C4-2B (cell line): ENCODE measurements around the gene CIB4.

ENCODE experiments used
- H3K27ac ChIP-seq: fragments of 450-650 bp; 2 replicates; pipeline ENCODE4 v1.5.1; 2017
- CTCF ChIP-seq: fragments of 450-650 bp; conservative IDR thresholded peaks from 2 replicates; pipeline ENCODE4 v1.5.1; 2017; ENCODE audit warnings: mild to moderate bottlenecking
- ZFX ChIP-seq: fragments of 450-650 bp; IDR thresholded peaks from 2 replicates; pipeline ENCODE4 v1.6.1; 2017

Gene CIB4

GRCh38 chr2:26640781-26641564 is at the start of gene CIB4:
Gene CIB4, minus strand, starts transcription at chr2:26641366. Its CDS starts 52 bp downstream, at chr2:26641314.
- H3K27ac ChIP-seq = no peak within 1 kb of the TSS
- TF ChIP-seq ZFX (no peak), CTCF (no peak)

GRCh38 chr2:26687801-26688200 is 46.6 kb upstream of the CIB4 start:
- TF ChIP-seq CTCF = no peak
- TF ChIP-seq ZFX = no peak
- H3K27ac ChIP-seq = no peak overlapping the region

- no peak overlapping the region for H3K27ac ChIP-seq
- TF ChIP-seq CTCF (no peak), ZFX (no peak)
These were observed 46.2 kb upstream of the CIB4 start for GRCh38 chr2:26687328-26687727.

GRCh38 chr2:26685989-26686839 is 45.0 kb upstream of the CIB4 start:
- TF ChIP-seq CTCF (no peak), ZFX (no peak)
- H3K27ac ChIP-seq = no peak overlapping the region

- H3K27ac ChIP-seq = no peak overlapping the region
- no peak for TF ChIP-seq ZFX
- no peak for TF ChIP-seq CTCF
These were observed 44.2 kb upstream of the CIB4 start for GRCh38 chr2:26685341-26685740.

GRCh38 chr2:26683583-26683982 is 42.4 kb upstream of the CIB4 start:
- no peak overlapping the region for H3K27ac ChIP-seq

More at GRCh38 chr2:26683583-26683982, 42.4 kb upstream of the CIB4 start:
- TF ChIP-seq ZFX (no peak), CTCF (no peak)
